H1 (cell line): ENCODE results near the gene CHST9. TPM values are rescaled to one million over a fixed set of nuclear protein-coding genes. Genes with fewer than 3 reads are reported as not detected.

ENCODE experiments used
- CTCF ChIA-PET: fragments of 300-600 bp; sonication (Branson Sonifier 250); formaldehyde crosslinking; loops from one replicate; lab custom pipeline; 2021; ENCODE audit not compliant: partially characterized antibody; lab: Charles Lee
- POLR2A ChIA-PET: fragments of 300-600 bp; sonication (Branson Sonifier 250); formaldehyde crosslinking; loops from one replicate; lab custom pipeline; 2021; ENCODE audit warnings: inconsistent platforms; ENCODE audit not compliant: partially characterized antibody; lab: Charles Lee
- DNase-seq, 2 experiments: peaks; one replicate each; pipeline versions ENCODE4 v3.0.0 to v3.0.0-alpha.2; 2010 to 2022; ENCODE audit warnings: low spot score in 2 of 2, low read depth in 1 of 2, mixed read lengths in 1 of 2
- FAIRE-seq: peaks from 2 replicates; lab custom pipeline; 2011; peaks lifted over from hg19 to GRCh38; lab: Jason Lieb, UNC
- H2AFZ ChIP-seq: 2 replicates; pipeline ENCODE4 v1.8.1; 2012; ENCODE audit warnings: low read length, inconsistent platforms
- H2AK5ac ChIP-seq: 2 replicates; pipeline ENCODE4 v1.6.1; 2013; ENCODE audit warnings: low read depth, low read length
- H2BK120ac ChIP-seq: replicated peaks from 2 replicates; pipeline ENCODE3; 2013; ENCODE audit warnings: low read depth, low read length, inconsistent platforms
- H2BK12ac ChIP-seq: 2 replicates; pipeline ENCODE4 v1.6.1; 2013; ENCODE audit warnings: low read depth, low read length
- H2BK15ac ChIP-seq: 2 replicates; pipeline ENCODE4 v1.6.1; 2013; ENCODE audit warnings: low read length
- H2BK20ac ChIP-seq: 2 replicates; pipeline ENCODE4 v1.6.1; 2013; ENCODE audit warnings: low read length
- H2BK5ac ChIP-seq: 2 replicates; pipeline ENCODE4 v1.6.1; 2013; ENCODE audit warnings: low read depth, low read length
- H3K14ac ChIP-seq: 2 replicates; pipeline ENCODE4 v1.6.1; 2013; ENCODE audit warnings: inconsistent platforms; ENCODE audit not compliant: insufficient read length
- H3K18ac ChIP-seq: 2 replicates; pipeline ENCODE4 v1.6.1; 2013; ENCODE audit warnings: low read length; ENCODE audit errors: extremely low read depth
- H3K23ac ChIP-seq: 2 replicates; pipeline ENCODE4 v1.6.1; 2013; ENCODE audit warnings: inconsistent platforms; ENCODE audit not compliant: insufficient read length
- H3K23me2 ChIP-seq: 2 replicates; pipeline ENCODE4 v1.6.1; 2013; ENCODE audit warnings: low read depth, low read length
- H3K27ac ChIP-seq: 2 replicates; pipeline ENCODE4 v1.6.1; 2011; ENCODE audit warnings: low read depth, low read length, inconsistent platforms
- H3K27me3 ChIP-seq, 4 experiments: replicated peaks in 1 of 4; 1 replicate in 1 of 4; 2 replicates in 3 of 4; pipeline versions ENCODE4 v1.6.1 to v1.8.1; 2011 to 2013; ENCODE audit warnings: low read length in 3 of 4, mild to moderate bottlenecking in 3 of 4, inconsistent platforms in 2 of 4, mixed read lengths in 2 of 4, moderate library complexity in 1 of 4; ENCODE audit not compliant: control insufficient read depth in 3 of 4, insufficient read depth in 3 of 4; ENCODE audit errors: extremely low read depth in 1 of 4
- H3K36me3 ChIP-seq, 4 experiments: 2 replicates each; pipeline versions ENCODE4 v1.6.1 to v1.8.1; 2011 to 2013; ENCODE audit warnings: mild to moderate bottlenecking in 4 of 4, low read length in 3 of 4, moderate library complexity in 2 of 4, control low read depth in 1 of 4, inconsistent platforms in 1 of 4; ENCODE audit not compliant: insufficient read depth in 4 of 4, control insufficient read depth in 2 of 4
- H3K4ac ChIP-seq: replicated peaks from 2 replicates; pipeline ENCODE3; 2013; ENCODE audit warnings: low read length, low read depth, mixed read lengths, inconsistent platforms; ENCODE audit not compliant: insufficient read length
- H3K4me1 ChIP-seq, 4 experiments: replicated peaks in 1 of 4; 1 replicate in 1 of 4; 2 replicates in 3 of 4; pipeline versions ENCODE4 v1.6.1 to v1.8.1; 2011 to 2013; ENCODE audit warnings: low read length in 3 of 4, inconsistent platforms in 2 of 4, mixed read lengths in 1 of 4; ENCODE audit not compliant: insufficient read depth in 4 of 4, control insufficient read depth in 3 of 4
- H3K4me2 ChIP-seq, 2 experiments: 2 replicates each; pipeline versions ENCODE4 v1.6.1 to v1.8.1; 2011 to 2013; ENCODE audit warnings: low read depth in 2 of 2, low read length in 2 of 2, control low read depth in 1 of 2, inconsistent platforms in 1 of 2, mild to moderate bottlenecking in 1 of 2; ENCODE audit not compliant: insufficient read depth in 1 of 2
- H3K4me3 ChIP-seq, 4 experiments: fragments of 200-600, 300-600 bp in 1 of 4; sonication (generic), shearing (Covaris generic), sonication (Bioruptor Twin) in 1 of 4; 2 replicates each; pipeline versions ENCODE4 v1.5.1 to v1.8.1; 2011 to 2016; ENCODE audit warnings: low read length in 4 of 4, low read depth in 3 of 4, control low read depth in 2 of 4, inconsistent platforms in 2 of 4, mild to moderate bottlenecking in 2 of 4, mixed read lengths in 1 of 4, moderate library complexity in 1 of 4; ENCODE audit not compliant: insufficient read depth in 2 of 4; ENCODE audit errors: extremely low read depth in 1 of 4
- H3K56ac ChIP-seq: replicated peaks from 2 replicates; pipeline ENCODE3; 2013; ENCODE audit warnings: low read depth, mild to moderate bottlenecking, mixed read lengths, low read length, inconsistent platforms; ENCODE audit not compliant: insufficient read length
- H3K79me1 ChIP-seq: 2 replicates; pipeline ENCODE4 v1.6.1; 2013; ENCODE audit warnings: low read depth, low read length, control low read depth
- H3K79me2 ChIP-seq, 2 experiments: 2 replicates each; pipeline versions ENCODE4 v1.6.1 to v1.8.1; 2012 to 2013; ENCODE audit warnings: low read length in 2 of 2, mild to moderate bottlenecking in 2 of 2, inconsistent platforms in 1 of 2; ENCODE audit not compliant: insufficient read depth in 2 of 2, control insufficient read depth in 1 of 2
- H3K9ac ChIP-seq, 4 experiments: replicated peaks in 1 of 4; 1 replicate in 1 of 4; 2 replicates in 3 of 4; pipeline versions ENCODE4 v1.6.1 to v1.8.1; 2011 to 2013; ENCODE audit warnings: low read depth in 3 of 4, low read length in 3 of 4, control low read depth in 2 of 4, mild to moderate bottlenecking in 2 of 4, moderate library complexity in 2 of 4, inconsistent platforms in 1 of 4; ENCODE audit errors: extremely low read depth in 1 of 4
- H3K9me3 ChIP-seq, 2 experiments: 2 replicates each; pipeline versions ENCODE4 v1.6.1 to v1.8.1; 2012 to 2013; ENCODE audit warnings: mild to moderate bottlenecking in 2 of 2, moderate library complexity in 2 of 2, control low read depth in 1 of 2, inconsistent platforms in 1 of 2, low read depth in 1 of 2, low read length in 1 of 2, mixed read lengths in 1 of 2; ENCODE audit not compliant: insufficient read depth in 2 of 2
- H4K20me1 ChIP-seq, 2 experiments: replicated peaks in 1 of 2; 2 replicates each; pipeline versions ENCODE3 to v1.8.1; 2011 to 2013; ENCODE audit warnings: inconsistent platforms in 2 of 2, low read length in 2 of 2, mild to moderate bottlenecking in 1 of 2; ENCODE audit not compliant: insufficient read depth in 2 of 2, control insufficient read depth in 1 of 2
- H4K5ac ChIP-seq: 2 replicates; pipeline ENCODE4 v1.6.1; 2013; ENCODE audit warnings: low read length, low read depth, mixed read lengths, inconsistent platforms; ENCODE audit not compliant: insufficient read length
- H4K8ac ChIP-seq: 2 replicates; pipeline ENCODE4 v1.8.0; 2013; ENCODE audit warnings: mild to moderate bottlenecking, moderate library complexity, low read length, inconsistent platforms; ENCODE audit not compliant: insufficient read depth; ENCODE audit errors: extremely low read depth
- H4K91ac ChIP-seq: replicated peaks from 2 replicates; pipeline ENCODE3; 2013; ENCODE audit warnings: low read length, mixed read lengths, inconsistent platforms; ENCODE audit not compliant: insufficient read length
- ASH2L ChIP-seq: fragments of 200-600, 300-600 bp; sonication (generic); IDR thresholded peaks from one replicate; pipeline ENCODE4 v1.7.1; 2017; ENCODE audit warnings: low read length
- BACH1 ChIP-seq: IDR thresholded peaks from 2 replicates; pipeline ENCODE4 v1.6.1; 2012; ENCODE audit warnings: low read length, improper control_type of control experiment
- TAF1 ChIP-seq: IDR thresholded peaks from 2 replicates; pipeline ENCODE4 v1.6.1; 2011; ENCODE audit warnings: mild to moderate bottlenecking, low read depth, low read length
- polyA plus RNA-seq, 7 experiments: library from polyadenylated mRNA; depleted of rRNA in 3 of 7; stranded (reverse) in 5 of 7; unstranded in 2 of 7; fragments of >200 nt in 5 of 7; fragments of 200-250 nt in 2 of 7; gene quantifications; 1 replicate in 5 of 7; 2 replicates in 1 of 7; 4 replicates in 1 of 7; pipeline versions ENCODE4 v1.2.1 to v1.2.3, GENCODE V29; 2011 to 2013; ENCODE audit warnings: missing spikeins in 2 of 7, mixed read lengths in 2 of 7
- total RNA-seq: library from RNA; stranded (reverse); fragmentation: NEBNext Ultra II Directional; extraction: Animal tissue kit (Norgen Biotek cat#: 25700); gene quantifications from 2 replicates; pipeline ENCODE4 v1.2.1, GENCODE V29; 2021

The CHST9 gene
- total and polyA plus RNA-seq, 2 of the 8 experiments (the other 6 are each of a cell fraction or from before 2014, with no cell fraction given) = 3.2 to 24.3 TPM

DNA sequence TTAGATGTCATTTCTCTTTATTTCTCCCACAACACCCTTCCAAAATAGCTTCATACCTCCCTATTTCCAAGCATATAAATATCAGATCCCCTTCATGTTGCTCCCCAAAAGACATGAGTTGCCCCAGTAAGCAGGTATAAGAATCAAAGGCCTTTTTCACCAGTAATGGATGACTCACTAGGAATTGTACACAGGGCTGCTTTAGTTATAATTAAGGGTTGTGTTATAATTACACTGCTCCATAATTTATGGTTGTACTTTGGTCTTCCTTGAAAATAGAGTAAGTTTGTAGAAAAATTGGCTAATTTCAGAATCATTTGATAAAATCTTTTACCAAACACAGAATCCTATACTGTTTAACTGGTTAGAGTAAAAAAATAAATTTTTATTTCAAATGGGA, 310.8 kb downstream of the CHST9 start:
- Histone ChIP-seq H2BK5ac (no peak overlapping the region), H4K5ac (no peak overlapping the region), H2BK15ac (no peak overlapping the region), H3K79me1 (no peaks in the 10 kb centered on the region), H2AK5ac (no peak overlapping the region), H3K23ac (no peak overlapping the region), H3K4ac (no peak overlapping the region), H3K4me1 (peaks cover 0 to 3% (median 0%) of the 10 kb centered on the region in 4 experiments; a peak in 1 of 7 replicates), H4K8ac (no peak overlapping the region), H4K20me1 (no peaks in the 10 kb centered on the region), H3K27ac (no peak overlapping the region), H3K9me3 (0 out of 4 replicates have a peak, but pooled peaks cover 0 to 4% of the 10 kb centered on the region in 2 experiments), H3K18ac (no peak overlapping the region), H2BK120ac (no peak overlapping the region), H3K14ac (no peak overlapping the region), H4K91ac (no peak overlapping the region), H3K36me3 (no peaks in the 10 kb centered on the region), H3K9ac (no peak overlapping the region), H3K4me2 (no peak overlapping the region), H3K23me2 (no peaks in the 10 kb centered on the region; the same call in 1 of the 2 replicates), H3K27me3 (no peaks in the 10 kb centered on the region), H2BK12ac (no peak overlapping the region), H3K4me3 (no peak overlapping the region), H3K56ac (no peak overlapping the region), H3K79me2 (no peaks in the 10 kb centered on the region), H2AFZ (no peak overlapping the region), H2BK20ac (no peak overlapping the region)
- DNase-seq = no peak
- TF ChIP-seq ASH2L (no peak), BACH1 (no peak), TAF1 (no peak)
- no peak for FAIRE-seq
- ChIA-PET CTCF (no interaction called here), POLR2A (no interaction called here)
